CD4-positive, alpha-beta T cell treated with Interleukin-2 at 100 ng/mL for 4 hours (primary cell): ENCODE data around the gene WDCP.
"Not testable (repeated sequence)": the region's sequence is repeated elsewhere in the genome, so short reads cannot be mapped to it uniquely, and the experiment has no call there.

Experiments used
- DNase-seq: peaks from one replicate; pipeline ENCODE4 v3.0.0-alpha.2; 2020; ENCODE audit warnings: low spot score

Gene WDCP

DNA sequence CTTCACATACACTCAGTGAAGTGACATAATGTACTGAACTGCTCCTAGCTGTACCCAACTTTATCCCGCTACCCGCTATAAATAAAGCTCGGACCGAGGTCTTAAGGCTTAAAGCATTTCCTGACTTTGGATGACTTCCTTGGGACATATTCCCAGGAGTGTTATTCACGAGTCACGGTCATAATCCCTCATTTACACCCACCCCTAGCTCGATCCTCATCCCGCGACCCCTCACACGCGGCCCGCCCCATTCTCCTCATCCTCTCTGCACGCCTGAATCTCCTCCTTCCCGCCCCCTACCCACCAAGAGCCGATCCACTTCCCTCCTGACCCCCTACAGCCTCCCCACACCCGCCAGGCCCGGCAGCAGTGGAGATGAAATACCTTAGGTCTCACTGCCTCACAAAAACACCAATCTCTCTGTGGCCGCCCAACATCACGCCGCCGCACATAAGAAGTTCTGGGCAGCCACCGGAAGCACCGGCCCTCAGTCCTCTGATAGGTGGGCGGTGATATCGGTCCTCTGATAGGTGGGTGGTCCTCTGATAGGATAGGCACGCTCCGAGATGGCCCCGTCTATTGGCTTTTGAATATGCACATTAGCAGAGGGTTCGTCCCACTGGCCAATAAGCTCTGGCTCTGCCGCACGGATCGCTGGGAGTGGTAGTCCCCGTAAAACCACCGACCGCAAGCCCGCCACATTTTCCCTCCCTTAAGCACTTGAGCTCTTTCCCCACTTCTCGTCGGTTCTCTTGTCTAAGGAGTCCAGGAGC is at the start of gene WDCP:
Gene WDCP (minus strand): TSS at position 462 of the 773 bp plus-strand sequence. CDS start 7,897 bp downstream, outside the sequence.
- DNase-seq, result peak; percentile 96

DNA sequence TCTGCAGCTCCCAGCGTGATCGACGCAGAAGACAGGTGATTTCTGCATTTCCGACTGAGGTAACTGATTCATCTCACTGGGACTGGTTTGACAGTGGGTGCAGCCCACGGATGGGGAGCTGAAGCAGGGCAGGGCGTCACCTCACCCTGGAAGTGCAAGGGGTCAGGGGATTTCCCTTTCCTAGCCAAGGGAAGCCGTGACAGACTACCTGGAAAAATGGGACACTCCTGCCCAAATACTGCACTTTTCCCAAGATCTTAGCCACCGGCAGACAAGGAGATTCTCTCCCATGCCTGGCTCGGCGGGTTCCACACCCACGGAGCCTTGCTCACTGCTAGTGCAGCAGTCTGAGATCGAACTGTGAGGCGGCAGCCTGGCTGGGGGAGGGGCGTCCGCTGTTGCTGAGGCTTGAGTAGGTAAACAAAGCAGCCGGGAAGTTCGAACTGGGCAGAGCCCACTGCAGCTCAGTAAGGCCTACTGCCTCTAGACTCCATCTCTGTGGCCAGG is 48.0 kb upstream of the WDCP start:
- DNase-seq, result not testable (repeated sequence)

- not testable (repeated sequence) for DNase-seq
Observed at GRCh38 chr2:24093270-24093669, 46.1 kb upstream of the WDCP start.

- no peak for DNase-seq
Observed at GRCh38 chr2:24088821-24089359, 41.7 kb upstream of the WDCP start.

DNA sequence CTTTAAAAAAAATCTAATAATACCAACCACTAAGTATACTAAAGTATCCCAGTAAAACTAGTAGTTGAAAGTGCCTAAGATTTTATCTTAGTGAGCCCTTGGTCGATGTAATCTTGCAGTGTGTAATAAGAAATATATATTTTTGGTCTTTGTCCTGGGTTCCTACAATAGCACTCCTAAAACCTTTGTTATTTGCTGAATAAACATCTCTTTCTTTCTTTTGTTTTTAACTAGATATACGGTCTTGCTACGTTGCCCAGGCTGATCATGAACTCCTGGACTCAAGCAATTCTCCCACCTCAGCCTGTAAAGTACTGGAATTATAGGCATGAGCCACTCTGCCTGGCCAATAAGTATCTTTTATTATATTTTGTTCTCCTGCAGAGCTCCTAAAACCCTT is 39.8 kb upstream of the WDCP start:
- DNase-seq, result no peak

DNA sequence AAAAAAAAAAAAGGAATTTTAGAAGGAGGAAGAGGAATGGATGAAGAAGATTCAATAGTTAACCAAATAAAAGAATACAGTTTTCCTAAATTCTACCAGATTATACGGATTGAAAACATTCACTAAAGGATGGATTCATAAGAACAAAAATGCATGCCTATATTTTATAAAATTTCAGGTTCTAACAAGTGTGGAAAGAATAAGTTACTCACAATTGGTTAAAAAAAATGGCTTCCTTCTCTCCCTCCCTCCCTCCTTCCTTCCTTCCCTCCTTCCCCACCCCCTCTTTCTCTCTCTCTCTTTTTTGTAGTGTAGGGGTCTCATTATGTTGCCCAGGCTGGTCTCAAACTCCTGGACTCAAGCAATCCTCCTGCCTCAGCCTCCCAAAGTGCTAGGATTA is 39.0 kb upstream of the WDCP start:
- no peak for DNase-seq

DNA sequence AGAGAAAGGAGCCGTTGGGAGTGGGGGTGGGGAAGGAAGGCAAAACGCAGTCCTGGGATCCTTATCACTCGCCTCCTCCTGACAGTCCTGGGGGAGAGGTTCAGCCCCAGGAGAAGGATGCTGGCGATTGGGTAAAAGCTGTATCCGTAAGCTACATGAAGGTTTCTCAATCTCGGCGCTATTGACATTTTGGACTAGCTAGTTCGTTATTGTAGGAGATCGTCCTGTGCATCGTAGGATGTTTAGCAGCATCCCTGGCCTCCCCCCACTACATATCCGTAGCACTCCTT is 38.0 kb upstream of the WDCP start:
- no peak for DNase-seq

DNA sequence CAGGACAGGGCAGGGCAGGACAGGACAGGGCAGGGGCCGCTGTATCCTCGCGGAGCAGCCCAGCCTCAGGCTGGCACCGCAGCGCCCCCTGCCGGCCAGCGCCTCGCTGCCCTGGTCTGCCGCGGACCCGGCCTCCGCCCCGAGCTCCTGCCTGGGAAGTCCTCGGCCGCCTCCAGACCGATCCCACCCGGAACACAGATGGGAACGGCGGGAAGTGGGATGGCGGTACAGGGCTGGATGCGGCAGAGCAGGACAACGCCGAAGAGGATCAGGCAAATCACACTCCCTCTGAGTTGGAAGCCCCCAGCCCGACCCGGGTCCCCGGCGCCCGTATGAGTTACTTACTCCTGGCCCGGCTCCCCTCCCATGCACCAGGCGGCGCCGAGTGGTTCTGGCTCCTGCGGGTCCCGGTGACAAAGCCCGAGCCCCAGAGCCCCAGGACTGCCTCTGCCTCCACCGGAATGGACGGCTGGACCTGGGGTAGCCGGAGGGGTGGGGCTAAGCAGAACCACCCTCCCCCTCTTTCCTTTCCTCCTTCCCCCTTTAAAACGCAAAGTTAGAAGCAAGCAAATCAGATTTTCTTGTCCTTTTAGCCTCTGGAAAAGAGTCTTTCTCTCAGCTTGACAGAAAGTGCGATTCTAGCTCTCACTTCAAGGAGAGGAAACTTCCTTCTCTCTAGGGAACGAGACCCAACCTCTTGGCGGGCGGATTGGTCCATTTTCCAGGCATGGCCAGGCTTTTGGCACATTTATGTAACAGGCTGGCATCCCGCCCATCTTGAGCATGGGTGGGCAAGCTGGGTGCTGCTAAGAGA is 37.4 kb upstream of the WDCP start, which contains the start of gene TP53I3:
Gene TP53I3 (minus strand): TSS at position 449 of the 814 bp plus-strand sequence. CDS start 508 bp downstream, outside the sequence.
- peak; percentile 79 for DNase-seq

DNA sequence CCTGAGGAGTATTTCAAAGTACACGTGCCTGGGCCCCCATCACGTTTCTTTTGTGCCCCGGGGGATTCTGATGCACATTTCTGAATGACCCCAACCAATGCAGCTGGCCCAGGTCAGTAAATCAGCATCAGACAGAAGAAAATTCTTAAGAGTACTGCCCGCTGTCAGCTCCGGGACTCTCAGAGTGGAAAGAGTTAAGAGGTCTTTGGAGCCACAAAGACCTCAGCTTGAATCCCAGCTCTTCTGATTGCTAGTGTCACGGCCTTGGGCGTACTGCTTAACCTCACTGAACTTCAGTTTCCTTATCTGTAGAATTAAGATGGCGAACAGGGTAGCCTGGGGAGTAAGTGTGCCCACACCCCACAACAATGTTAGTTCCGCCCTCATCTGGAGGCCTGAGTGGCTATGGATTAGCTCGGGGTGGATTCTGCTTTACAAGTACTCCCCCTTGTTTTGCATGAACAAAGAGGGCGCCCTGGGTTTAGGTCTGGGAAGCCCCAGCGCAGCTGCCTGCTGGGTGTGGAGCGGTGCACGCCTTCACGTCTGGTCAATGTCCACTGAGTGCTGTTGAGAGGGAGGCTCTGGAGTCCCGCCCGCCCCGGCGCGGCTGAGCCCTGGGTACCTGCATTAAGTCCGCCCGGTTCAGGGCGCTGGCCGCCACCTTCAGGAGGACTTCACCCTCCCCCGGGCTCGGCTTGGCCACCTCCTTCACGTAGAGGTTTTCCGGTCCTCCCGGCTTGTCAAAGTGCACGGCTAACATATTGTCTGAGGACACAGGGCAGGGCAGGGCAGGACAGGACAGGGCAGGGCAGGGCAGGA is 36.6 kb upstream of the WDCP start:
- peak; percentile 50 for DNase-seq

DNA sequence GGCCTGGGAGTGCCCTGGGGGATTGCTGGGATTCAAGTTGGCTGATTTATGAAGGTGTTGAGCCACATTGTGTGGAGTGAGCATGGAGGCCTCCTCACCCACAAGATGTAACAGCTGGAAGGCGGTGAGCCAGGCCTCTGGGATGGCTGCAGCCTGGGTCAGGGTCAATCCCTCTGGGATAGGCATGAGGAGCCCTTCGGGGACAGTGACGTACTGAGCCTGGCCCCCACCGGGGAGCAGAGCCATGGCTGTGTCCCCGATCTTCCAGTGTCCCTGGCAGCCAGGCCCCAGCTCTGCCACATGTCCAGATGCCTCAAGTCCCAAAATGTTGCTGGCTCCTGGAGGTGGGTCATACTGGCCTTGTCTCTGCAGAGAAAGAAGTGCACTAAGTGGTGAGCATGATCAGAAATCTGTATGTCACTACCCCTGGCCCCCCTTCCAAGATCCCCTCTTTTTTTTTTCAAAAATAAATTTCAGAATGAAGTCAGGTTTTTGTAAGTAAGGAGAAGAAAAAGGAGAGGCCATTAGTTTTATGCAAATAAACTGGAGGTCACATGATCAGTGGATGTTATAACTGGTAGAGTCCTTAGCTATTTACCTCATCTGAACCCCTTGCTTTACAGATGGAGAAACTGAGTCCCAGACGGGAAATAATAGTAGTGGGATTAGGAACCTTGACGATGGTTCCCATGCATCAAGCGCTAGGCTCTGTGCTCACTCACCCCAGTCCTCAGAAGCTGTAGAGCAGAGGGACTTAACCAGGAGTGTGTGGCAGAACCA is 35.8 kb upstream of the WDCP start:
- DNase-seq, result no peak

DNA sequence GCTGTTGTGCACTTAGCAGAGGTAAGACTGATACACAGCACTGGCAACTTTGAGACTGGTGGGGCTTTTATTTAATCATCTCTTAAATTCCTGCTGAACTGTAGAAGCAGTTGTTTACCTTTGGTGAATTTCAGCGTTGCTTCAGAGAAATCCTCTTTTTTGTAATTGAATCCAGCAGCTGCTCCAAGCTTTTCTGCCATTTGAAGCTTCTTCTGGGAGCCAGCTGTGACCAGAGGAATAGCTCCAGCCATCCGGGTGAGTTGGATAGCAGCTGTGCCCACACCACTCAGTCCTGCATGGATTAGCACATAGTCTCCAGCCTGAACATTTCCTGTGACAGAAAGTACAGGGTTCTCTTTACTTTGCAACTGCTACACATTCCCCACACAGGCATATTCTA is 33.5 kb upstream of the WDCP start:
- DNase-seq, result no peak

DNA sequence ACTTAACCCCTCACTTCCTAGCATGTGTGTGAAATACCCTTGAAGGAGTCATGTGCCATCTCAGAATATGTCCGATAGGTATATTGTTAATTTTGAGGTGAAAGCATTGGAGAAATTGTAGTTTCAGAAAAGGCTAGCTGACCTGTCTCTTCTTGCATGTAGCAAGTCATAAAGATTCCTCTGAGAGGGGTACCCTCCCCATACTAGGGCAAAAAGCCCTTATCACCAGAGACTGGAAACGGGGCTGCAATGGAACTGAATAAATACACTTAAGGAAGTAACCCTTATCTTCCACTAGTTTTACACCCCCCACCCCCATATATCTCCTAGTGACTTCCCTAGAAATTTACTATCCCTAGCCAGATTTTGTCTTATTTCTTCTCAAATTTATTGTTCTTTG is 30.7 kb upstream of the WDCP start:
- DNase-seq, result no peak

GRCh38 chr2:24077535-24077877 is 30.3 kb upstream of the WDCP start:
- no peak for DNase-seq

- DNase-seq, result no peak
Observed at GRCh38 chr2:24076849-24077534, 29.8 kb upstream of the WDCP start.

DNA sequence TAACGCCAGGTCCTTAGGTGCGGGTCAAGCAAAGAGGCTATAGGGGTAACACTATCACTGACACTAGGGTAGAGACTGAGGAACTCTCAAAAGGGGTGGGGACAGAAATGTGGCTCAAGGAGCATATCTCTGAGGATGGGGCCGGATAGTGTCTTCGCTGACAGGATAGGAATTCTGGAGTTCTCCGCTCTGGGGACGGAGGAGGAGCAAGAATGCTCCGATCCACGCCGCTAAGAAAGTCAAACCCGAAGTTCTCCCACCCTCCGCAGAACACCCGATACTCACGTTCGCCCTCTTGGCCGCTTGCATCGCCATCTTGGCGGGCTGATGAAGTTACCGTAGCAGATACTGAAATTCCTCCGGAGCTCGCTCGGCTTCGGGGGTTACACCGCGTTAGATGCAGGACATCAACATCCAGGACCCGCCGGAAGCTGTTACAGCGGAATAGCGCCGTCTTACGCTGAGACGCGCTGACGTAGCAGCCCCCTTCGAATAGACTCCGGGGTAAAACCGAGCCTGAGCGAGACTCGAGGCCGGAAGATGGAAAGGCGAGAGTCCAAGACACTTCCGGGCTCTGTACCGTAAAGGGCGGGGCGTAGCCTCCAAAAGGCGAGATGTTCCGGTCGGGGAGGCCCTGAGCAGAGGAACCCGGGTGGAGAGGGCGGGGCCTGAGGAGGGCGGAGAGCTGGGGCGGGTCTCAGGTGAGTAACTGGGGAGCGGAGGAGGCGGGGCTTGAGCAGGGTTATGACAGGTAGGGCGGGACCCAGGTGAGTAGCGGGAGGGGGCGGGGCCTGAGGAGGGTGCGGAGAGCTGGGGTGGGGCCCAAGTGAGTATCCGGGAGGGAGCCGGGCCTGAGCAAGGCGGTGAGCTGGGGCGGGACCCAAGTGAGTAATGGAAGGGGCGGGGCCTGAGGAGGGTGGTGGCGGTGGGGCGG is 29.0 kb upstream of the WDCP start, which contains the start of gene SF3B6:
Gene SF3B6 (minus strand): TSS at position 412 of the 934 bp plus-strand sequence. CDS start 97 bp downstream, at position 315.
- DNase-seq, result peak; percentile 100

- no peak for DNase-seq
Observed at GRCh38 chr2:24075259-24075658, 28.1 kb upstream of the WDCP start.

DNA sequence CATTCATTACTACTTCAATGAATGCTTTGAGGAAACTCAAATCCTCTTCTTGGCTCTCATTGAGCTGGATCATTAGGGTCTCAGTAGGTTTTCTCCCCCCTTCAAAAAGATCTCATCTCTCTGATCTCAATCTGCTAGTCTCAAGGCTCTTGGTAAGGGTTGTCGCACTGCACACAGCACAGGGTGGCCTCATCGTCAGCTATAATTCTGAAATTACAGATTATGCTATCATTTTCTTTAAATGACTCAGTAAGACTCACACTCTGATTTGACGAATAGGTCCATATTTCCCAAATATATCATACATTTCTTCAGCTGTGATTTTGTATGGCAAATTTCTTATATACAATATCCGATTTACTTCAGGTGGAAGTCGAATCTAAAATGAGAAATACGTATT is 26.6 kb upstream of the WDCP start:
- no peak for DNase-seq

- no peak for DNase-seq
Observed at GRCh38 chr2:24072259-24072658, 25.1 kb upstream of the WDCP start.

GRCh38 chr2:24065341-24065740 is 18.1 kb upstream of the WDCP start:
- no peak for DNase-seq
